Body of pancreas (tissue), 4 donors: Measurements from ENCODE around the gene LRRC1. TPM values are rescaled to one million over a fixed set of nuclear protein-coding genes. Genes with fewer than 3 reads are reported as not detected.

Experiments used
- ATAC-seq: fragments of 150-250 bp; one replicate; pipeline ENCODE4 v1.9.1; 2016
- DNase-seq, 4 donors: peaks; one replicate each; pipeline ENCODE4 v3.0.0-alpha.2; 2019
- H3K27ac ChIP-seq, 4 donors: fragments of 200-600 bp; sonication (generic); 1 replicate in 3 of 4; 2 replicates in 1 of 4; pipeline versions ENCODE4 v1.5.1 to v1.6.1; 2016 to 2019; ENCODE audit warnings: mild to moderate bottlenecking in 1 of 4, mixed read lengths in 1 of 4, moderate library complexity in 1 of 4
- H3K27me3 ChIP-seq, 2 donors: fragments of 200-600 bp; sonication (generic); one replicate each; pipeline ENCODE4 v1.6.0; 2016; ENCODE audit warnings: mild to moderate bottlenecking in 1 of 2
- H3K36me3 ChIP-seq, 2 donors: fragments of 200-600 bp; sonication (generic); replicated peaks in 1 of 2; 2 replicates each; pipeline ENCODE4 v1.5.1; 2016; ENCODE audit warnings: low read depth in 2 of 2; ENCODE audit not compliant: insufficient read depth in 1 of 2
- H3K4me1 ChIP-seq: fragments of 200-600 bp; sonication (generic); one replicate; pipeline ENCODE4 v1.6.0; 2016
- H3K4me3 ChIP-seq, 2 donors: fragments of 200-600 bp; sonication (generic); 1 replicate in 1 of 2; 2 replicates in 1 of 2; pipeline ENCODE4 v1.5.1; 2016 to 2019
- H3K9me3 ChIP-seq, 3 donors: fragments of 200-600 bp; sonication (generic); 1 replicate in 2 of 3; 2 replicates in 1 of 3; pipeline ENCODE4 v1.5.1; 2016
- CTCF ChIP-seq, 7 experiments: fragments of 450-650 bp in 4 of 7; fragments of 200-600 bp in 3 of 7; sonication (generic) in 3 of 7; IDR thresholded peaks; one replicate each; pipeline ENCODE4 v1.5.1; 2016 to 2019; ENCODE audit warnings: antibody characterized with exemption in 7 of 7
- POLR2A ChIP-seq, 3 donors: fragments of 450-650 bp; IDR thresholded peaks; one replicate each; pipeline ENCODE4 v1.6.1; 2016; ENCODE audit warnings: antibody characterized with exemption in 3 of 3, mild to moderate bottlenecking in 2 of 3
- WGBS, 2 donors: methylation state at CpG; one replicate each; pipeline ENCODE4 v1.1.5; 2017; 5-methylcytosine and 5-hydroxymethylcytosine counted together
- intact Hi-C: fragments of 100-400 bp; cut with DNase I; formaldehyde crosslinking; loops from one replicate; pipeline ENCODE4 v1.15.1; 2023
- total RNA-seq, 2 donors: library from RNA; depleted of rRNA; stranded (reverse); fragments of >200 nt; gene quantifications; one replicate each; pipeline ENCODE4 v1.1.0, GENCODE V29; 2016

Gene LRRC1
- total RNA-seq, 2 donors from 2014 or later: 13.2 to 17.1 TPM

DNA sequence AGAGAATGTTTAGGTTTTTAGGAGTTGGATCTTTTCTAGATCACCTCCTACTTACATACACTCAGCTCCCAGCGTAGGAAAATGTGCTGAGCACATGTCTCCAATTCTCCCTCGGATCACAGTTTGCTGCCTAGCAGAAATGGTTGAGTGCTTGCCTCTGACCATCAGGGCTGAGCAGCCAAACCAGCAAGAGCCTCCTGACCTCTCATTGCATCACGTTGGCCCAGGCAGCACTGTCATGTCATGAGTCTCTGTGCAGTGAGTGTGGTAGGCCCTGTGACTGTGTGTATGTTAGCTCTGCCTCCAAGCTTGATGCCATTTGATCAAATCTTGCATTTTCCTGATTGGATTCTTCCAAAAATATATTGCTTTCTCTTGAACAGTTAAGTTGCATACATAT lies 112.0 kb downstream of the LRRC1 start:
- WGBS, 2 donors: 71 to 83% methylated on average over 2 to 3 of the region's 3 CpGs
- DNase-seq: peak in 1 of 4 donors; percentile 15
- intact Hi-C loops: no loop called here
- no peaks in the 10 kb centered on the region for H3K36me3 ChIP-seq
- TF ChIP-seq CTCF (IDR thresholded peaks at IDR 0.05) (no peak), POLR2A (IDR thresholded peaks at IDR 0.05) (no peak)
- no peak for ATAC-seq
- H3K27ac ChIP-seq: no peak overlapping the region
- no peaks in the 10 kb centered on the region for H3K9me3 ChIP-seq
- no peaks in the 10 kb centered on the region for H3K4me1 ChIP-seq
- no peak overlapping the region for H3K4me3 ChIP-seq
- no peaks in the 10 kb centered on the region for H3K27me3 ChIP-seq

- Histone ChIP-seq H3K36me3 (no peaks in the 10 kb centered on the region), H3K27me3 (no peaks in the 10 kb centered on the region), H3K4me1 (no peaks in the 10 kb centered on the region), H3K9me3 (no peaks in the 10 kb centered on the region), H3K4me3 (no peak overlapping the region), H3K27ac (no peak overlapping the region)
- intact Hi-C loops: no loop called here
- DNase-seq: no peak
- 86 to 89% methylated on average over 4 of the region's 4 CpGs for WGBS, 2 donors
- TF ChIP-seq CTCF (IDR thresholded peaks at IDR 0.05) (no peak), POLR2A (IDR thresholded peaks at IDR 0.05) (no peak)
- ATAC-seq: no peak
Measured at GRCh38 chr6:53910834-53911233, 116.0 kb downstream of the LRRC1 start.

- no peaks in the 10 kb centered on the region for H3K9me3 ChIP-seq
- no peak overlapping the region for H3K4me3 ChIP-seq
- DNase-seq (no peak), ATAC-seq (no peak)
- H3K36me3 ChIP-seq: no peaks in the 10 kb centered on the region
- no peaks in the 10 kb centered on the region for H3K27me3 ChIP-seq
- H3K4me1 ChIP-seq: no peaks in the 10 kb centered on the region
- intact Hi-C loops: no loop called here
- WGBS, 2 donors: 97 to 100% methylated on average over 1 of the region's 1 CpG
- no peak overlapping the region for H3K27ac ChIP-seq
- no peak for TF ChIP-seq POLR2A (IDR thresholded peaks at IDR 0.05)
- no peak for TF ChIP-seq CTCF (IDR thresholded peaks at IDR 0.05)
Measured at GRCh38 chr6:53912661-53913060, 117.9 kb downstream of the LRRC1 start.

GRCh38 chr6:53913286-53913685 lies 118.5 kb downstream of the LRRC1 start:
- 68 to 83% methylated on average over 1 of the region's 1 CpG for WGBS, 2 donors
- ATAC-seq (no peak), DNase-seq (no peak)
- H3K4me1 ChIP-seq: no peaks in the 10 kb centered on the region
- H3K4me3 ChIP-seq: no peak overlapping the region
- H3K27ac ChIP-seq: no peak overlapping the region
- TF ChIP-seq POLR2A (IDR thresholded peaks at IDR 0.05) (no peak), CTCF (IDR thresholded peaks at IDR 0.05) (no peak)
- no peaks in the 10 kb centered on the region for H3K27me3 ChIP-seq
- H3K36me3 ChIP-seq: no peaks in the 10 kb centered on the region
- H3K9me3 ChIP-seq: no peaks in the 10 kb centered on the region
- intact Hi-C loops: no loop called here

DNA sequence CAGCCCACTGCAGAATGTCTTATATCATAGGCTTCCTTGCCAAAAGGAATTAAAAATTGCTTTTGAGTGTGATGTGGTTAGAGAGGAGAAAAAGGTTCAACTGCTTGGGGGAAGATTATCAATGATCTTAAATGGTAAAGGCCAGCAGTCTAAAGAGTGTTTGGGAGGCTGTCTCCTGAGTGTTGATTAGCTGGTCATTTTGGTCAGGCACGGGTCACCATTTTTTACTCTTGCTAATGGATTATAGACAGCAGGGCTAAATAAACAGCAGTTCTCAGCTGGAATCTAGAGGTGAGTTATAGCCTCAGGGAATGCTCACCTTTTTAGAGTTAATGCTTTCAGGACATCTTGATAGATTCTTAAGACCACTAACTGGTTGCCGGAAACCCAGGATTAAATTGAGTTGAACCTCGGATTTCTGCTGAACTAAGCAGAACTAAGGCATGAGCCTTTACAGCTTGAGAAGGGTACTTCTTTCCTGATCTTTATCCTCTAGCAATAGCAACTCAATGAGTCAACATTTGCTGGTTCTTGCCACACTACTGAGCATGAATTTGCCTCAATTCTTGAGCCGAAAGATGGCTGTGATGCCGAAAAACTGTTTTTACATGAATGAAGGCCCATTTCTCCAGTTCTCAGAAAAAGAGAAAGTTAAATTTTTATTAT lies 120.4 kb downstream of the LRRC1 start:
- Histone ChIP-seq H3K36me3 (no peaks in the 10 kb centered on the region), H3K27ac (no peak overlapping the region), H3K4me1 (no peaks in the 10 kb centered on the region), H3K9me3 (no peaks in the 10 kb centered on the region), H3K4me3 (no peak overlapping the region), H3K27me3 (no peaks in the 10 kb centered on the region)
- DNase-seq (no peak), ATAC-seq (no peak)
- 96% methylated on average over 5 of the region's 5 CpGs for WGBS, 2 donors
- TF ChIP-seq POLR2A (IDR thresholded peaks at IDR 0.05) (no peak), CTCF (IDR thresholded peaks at IDR 0.05) (no peak)
- intact Hi-C loops: no loop called here
